Measurements from ENCODE around the gene GALNT7.

Gene GALNT7

DNA sequence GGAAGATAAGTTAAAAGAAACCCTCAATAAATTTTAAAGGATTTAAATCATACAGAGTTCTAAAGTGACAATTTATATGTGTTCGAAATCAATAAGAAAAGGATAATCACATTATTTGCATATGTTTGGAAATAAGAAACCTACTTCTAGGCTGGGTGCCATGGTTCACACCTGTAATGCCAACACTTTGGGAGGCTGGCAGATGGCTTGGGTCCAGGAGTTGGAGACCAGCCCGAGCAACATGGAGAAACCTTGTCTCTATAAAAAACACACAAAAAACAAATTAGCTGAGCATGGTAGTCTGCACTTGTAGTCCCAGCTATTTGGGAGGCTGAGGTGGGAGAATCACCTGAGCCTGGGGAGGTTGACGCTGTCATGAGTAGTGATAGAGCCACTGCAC is 194.1 kb downstream of the GALNT7 start:
- no peak for DNase-seq

DNA sequence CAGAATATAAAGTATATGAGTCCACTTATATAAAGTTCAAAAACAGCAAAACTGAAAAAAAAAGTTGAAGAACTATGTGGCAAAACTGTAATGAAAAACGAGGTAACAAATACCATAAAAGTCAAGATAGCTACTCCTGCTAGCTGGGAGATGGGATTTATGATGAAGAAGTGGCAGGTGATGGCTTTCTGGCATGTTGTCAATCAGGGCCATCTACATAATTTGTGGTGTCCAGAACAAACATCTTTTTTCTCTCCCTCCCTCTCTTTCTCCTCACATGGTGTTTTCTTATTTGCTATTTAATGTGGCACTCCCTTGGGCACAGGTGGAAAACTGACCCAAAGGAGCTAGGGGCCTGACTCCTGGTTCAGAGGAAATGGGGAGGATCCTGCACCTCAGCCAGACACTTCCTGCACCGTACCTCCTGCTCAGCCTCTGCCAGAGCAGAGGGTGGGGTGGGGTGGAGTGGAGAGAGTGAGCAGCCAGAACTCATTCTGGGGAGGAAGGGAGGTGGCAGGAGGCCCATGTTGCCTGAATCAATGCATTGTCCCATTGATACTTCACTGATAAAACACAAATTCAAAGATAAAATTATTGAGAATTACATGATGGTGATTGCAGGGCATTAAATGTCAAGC is 196.9 kb downstream of the GALNT7 start:
- no peak for DNase-seq

DNA sequence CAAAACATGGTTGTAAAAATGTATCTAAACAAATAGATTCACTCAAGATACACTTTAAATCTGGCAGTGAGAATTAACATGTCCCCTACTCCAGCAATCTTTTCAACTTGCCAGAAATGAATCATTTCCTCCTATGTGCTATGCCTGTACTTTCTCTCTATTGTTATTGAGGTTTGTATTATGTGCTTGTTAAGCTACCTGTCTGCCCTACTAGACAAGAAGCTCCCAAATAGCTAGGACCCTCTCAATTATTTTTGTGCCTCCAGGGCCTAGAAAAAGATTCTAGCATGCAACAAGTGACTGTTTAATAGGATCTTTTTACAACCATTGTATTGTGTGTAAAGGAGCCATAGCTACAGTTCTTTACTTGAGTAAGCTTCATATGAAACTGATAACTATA is 198.7 kb downstream of the GALNT7 start:
- no peak for DNase-seq

DNA sequence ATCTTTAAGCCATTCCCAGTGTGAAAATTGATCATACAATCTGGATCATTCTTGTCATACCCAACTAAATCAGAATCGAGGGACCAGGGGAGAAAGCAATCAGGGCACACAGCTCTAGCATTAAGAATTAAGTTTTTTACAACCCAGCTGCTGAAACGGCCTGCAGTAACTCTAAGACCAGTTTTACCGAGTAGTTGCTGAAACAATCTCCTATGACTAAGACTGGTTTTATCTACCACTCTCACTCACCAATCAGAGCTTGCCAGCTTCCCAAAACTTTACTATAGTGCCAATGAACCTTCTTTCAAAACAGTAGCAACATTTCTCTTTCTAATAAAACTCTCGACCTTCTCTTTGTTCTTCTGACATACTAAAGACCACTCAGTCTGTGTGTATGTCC is 199.3 kb downstream of the GALNT7 start:
- DNase-seq, result no peak

DNA sequence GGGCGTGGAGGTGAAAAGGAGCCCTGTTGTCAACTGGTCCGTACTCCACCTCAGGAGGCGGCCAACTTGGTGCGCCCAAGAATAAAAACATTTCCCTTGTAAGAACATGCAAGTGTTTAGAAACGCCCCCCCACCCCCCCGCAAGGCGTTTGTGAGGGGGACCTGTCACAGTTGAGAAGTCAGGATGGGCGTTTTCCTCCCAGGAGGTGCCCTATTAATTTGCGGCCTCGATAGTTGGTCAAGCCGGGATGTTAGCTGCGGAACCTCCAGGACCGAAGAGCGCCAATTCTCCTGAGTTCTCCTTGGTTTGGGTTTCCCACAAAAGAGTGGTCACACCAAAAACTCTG is 201.5 kb downstream of the GALNT7 start:
- no peak for DNase-seq

DNA sequence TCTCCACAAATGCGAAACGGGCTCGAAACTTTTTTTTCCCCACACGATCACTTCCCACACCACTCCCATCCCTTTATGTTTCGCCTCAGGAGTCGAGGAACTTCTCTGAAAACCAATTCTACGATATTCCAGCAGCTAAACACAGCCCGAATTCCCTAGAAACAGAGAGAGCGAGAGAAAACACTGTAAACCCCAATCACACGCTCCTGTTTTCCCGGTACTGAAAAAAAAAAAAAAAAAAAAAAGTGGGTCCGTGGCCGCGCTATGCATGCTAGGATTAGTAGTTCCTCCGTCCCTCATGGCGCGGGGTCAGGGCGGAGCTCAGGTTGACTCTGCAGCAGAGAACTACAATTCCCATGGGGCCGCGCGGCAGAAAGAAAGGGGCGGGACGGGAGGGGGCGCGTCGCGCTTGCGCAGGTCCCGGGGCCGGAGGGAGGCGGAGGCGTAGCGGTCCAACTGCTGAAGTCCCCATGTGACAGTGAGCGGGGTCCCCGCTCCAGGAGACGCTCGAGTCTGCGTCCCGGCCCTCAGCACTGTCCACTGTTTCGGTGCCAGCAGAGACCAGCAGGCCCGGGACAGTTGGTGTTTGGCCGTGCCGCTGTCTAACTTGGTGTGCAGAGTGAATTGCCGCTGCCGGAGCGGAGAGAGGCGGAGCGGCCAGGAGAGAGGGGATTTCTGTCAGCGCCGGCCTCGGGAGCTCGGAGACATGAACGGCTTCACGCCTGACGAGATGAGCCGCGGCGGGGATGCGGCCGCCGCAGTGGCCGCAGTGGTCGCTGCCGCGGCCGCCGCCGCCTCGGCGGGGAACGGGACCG is 202.1 kb downstream of the GALNT7 start, which contains the start of gene SAP30:
SAP30 (plus strand) TSS at position 478 of the 815 bp plus-strand sequence; CDS start at position 707, 229 bp downstream.
- DNase-seq, result peak; percentile 99

DNA sequence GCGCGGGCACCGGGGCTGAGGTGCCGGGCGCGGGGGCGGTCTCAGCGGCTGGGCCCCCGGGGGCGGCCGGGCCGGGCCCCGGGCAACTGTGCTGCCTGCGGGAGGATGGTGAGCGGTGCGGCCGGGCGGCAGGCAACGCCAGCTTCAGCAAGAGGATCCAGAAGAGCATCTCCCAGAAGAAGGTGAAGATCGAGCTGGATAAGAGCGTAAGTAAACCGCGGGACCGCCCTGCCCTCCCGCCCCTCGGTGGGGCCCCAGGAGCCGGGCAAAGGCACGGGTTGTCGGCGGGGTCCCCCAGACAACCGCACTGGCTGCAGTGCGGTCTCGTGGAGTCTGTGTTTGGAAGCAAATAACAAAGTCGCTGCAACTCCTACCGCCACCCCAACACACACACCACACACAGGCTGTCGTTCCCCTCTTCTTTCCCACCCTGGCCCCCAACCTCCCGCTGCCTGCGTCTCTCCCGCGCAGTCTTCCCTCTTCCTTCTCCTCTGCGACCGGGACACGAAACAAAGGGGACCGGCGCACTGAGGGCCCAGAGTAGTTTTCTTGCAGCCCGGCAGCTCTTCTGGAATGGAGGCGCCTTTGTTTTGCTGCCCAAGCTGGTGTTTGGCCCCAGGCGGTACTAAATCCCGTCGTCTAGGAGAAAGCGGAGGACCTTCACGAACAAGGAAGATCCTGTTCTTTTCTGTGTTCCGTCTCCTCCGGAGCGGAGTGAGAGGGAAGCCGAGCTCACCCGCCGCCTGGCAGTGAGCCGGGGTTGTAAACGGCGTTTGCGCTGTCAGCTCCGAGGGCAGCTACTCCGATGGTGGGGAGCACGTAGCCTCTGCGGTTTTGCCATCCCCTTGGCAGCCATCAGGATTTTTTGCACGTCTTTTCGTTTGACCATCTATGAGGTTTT is 202.9 kb downstream of the GALNT7 start:
- peak; percentile 76 for DNase-seq
